Measurements from ENCODE around the gene SUN5. TPM values are rescaled to one million over a fixed set of nuclear protein-coding genes. Genes with fewer than 3 reads are reported as not detected.

The SUN5 gene
- total RNA-seq, 1 donor from 2014 or later: not detected

GRCh38 chr20:33015700-33016580 lies 11.7 kb upstream of the SUN5 start:
- DNase-seq (ENCODE audit: low spot score in 2 of 2): no peak
- FAIRE-seq: no peak

GRCh38 chr20:33015114-33015484 lies 10.9 kb upstream of the SUN5 start:
- FAIRE-seq (no peak), DNase-seq (ENCODE audit: low spot score in 2 of 2) (no peak)

GRCh38 chr20:33014336-33015113 lies 10.3 kb upstream of the SUN5 start:
- no peak for FAIRE-seq
- no peak for DNase-seq (ENCODE audit: low spot score in 2 of 2)

- DNase-seq (ENCODE audit: low spot score in 2 of 2) (no peak), FAIRE-seq (no peak)
These were observed 9.6 kb upstream of the SUN5 start for GRCh38 chr20:33013701-33014326.

- no peak for DNase-seq (ENCODE audit: low spot score in 2 of 2)
- FAIRE-seq: no peak
These were observed 8.3 kb upstream of the SUN5 start for GRCh38 chr20:33012327-33013189.

GRCh38 chr20:33010674-33011449 lies 6.6 kb upstream of the SUN5 start:
- no peak for DNase-seq (ENCODE audit: low spot score in 2 of 2)
- FAIRE-seq: no peak

GRCh38 chr20:33010133-33010504 lies 5.9 kb upstream of the SUN5 start:
- FAIRE-seq (no peak), DNase-seq (ENCODE audit: low spot score in 2 of 2) (no peak)

GRCh38 chr20:33009214-33010132 lies 5.2 kb upstream of the SUN5 start:
- DNase-seq (ENCODE audit: low spot score in 2 of 2) (no peak), FAIRE-seq (no peak)

- FAIRE-seq (no peak), DNase-seq (ENCODE audit: low spot score in 2 of 2) (no peak)
These were observed 4.3 kb upstream of the SUN5 start for GRCh38 chr20:33008336-33009213.

- FAIRE-seq: no peak
- no peak for DNase-seq (ENCODE audit: low spot score in 2 of 2)
These were observed 3.4 kb upstream of the SUN5 start, which contains the start of gene BPIFB2 for GRCh38 chr20:33007376-33008335. Gene BPIFB2, plus strand, starts transcription at chr20:33007704. Its CDS starts 871 bp downstream, at chr20:33008575.

- no peak for DNase-seq (ENCODE audit: low spot score in 2 of 2)
- no peak for FAIRE-seq
These were observed 2.6 kb upstream of the SUN5 start for GRCh38 chr20:33006776-33007375.

GRCh38 chr20:33005908-33006775 lies 1.9 kb upstream of the SUN5 start:
- no peak for FAIRE-seq

GRCh38 chr20:33005132-33005566 lies 916 bp upstream of the SUN5 start:
- no peak for FAIRE-seq
- no peak for DNase-seq (ENCODE audit: low spot score in 2 of 2)

More at GRCh38 chr20:33005908-33006775, 1.9 kb upstream of the SUN5 start:
- DNase-seq (ENCODE audit: low spot score in 2 of 2): no peak

- FAIRE-seq: no peak
- no peak for DNase-seq (ENCODE audit: low spot score in 2 of 2)
These were observed 2.0 kb downstream of the SUN5 start for GRCh38 chr20:33002087-33002808.

Measured in frontal cortex (tissue), 4 donors.